Measurements from ENCODE around the gene SPATA32. TPM values are rescaled to one million over a fixed set of nuclear protein-coding genes. Genes with fewer than 3 reads are reported as not detected.

The SPATA32 gene
- total RNA-seq, 1 experiment from 2014 or later = not detected

GRCh38 chr17:45273551-45273957 is 11.7 kb upstream of the SPATA32 start:
- Mint-ChIP-seq H3K36me3 (ENCODE audit: insufficient read depth, unreplicated experiment) (peaks cover 58% of the 10 kb centered on the region), H3K4me3 (ENCODE audit: unreplicated experiment) (no peak overlapping the region), H3K9me3 (ENCODE audit: unreplicated experiment) (no peaks in the 10 kb centered on the region), H3K27me3 (ENCODE audit: insufficient read depth, unreplicated experiment) (no peaks in the 10 kb centered on the region), H3K4me1 (ENCODE audit: insufficient read depth, unreplicated experiment) (peaks cover 9% of the 10 kb centered on the region), H3K27ac (ENCODE audit: low read depth, unreplicated experiment) (no peak overlapping the region)
- DNase-seq (ENCODE audit: unreplicated experiment) = no peak
- intact Hi-C loops (cut with micrococcal nuclease) = no loop called here
- no peak for TF ChIP-seq CTCF (IDR thresholded peaks at IDR 0.05; ENCODE audit: unreplicated experiment)
- ChIA-PET CTCF (interaction anchor here (1.1 to 16.2 kb wide), 3 partner anchors 54 to 118 kb away, joined by 3 to 229 read pairs (median 5); no protein-coding TSS in a partner anchor), POLR2A (no interaction called here)
- BruUV-seq (replicated peaks) = no TSS peak

GRCh38 chr17:45271603-45272002 is 9.7 kb upstream of the SPATA32 start:
- H3K9me3 Mint-ChIP-seq (ENCODE audit: unreplicated experiment) = no peaks in the 10 kb centered on the region
- DNase-seq (ENCODE audit: unreplicated experiment) = no peak
- H3K36me3 Mint-ChIP-seq (ENCODE audit: insufficient read depth, unreplicated experiment) = peaks cover 60% of the 10 kb centered on the region
- no peak overlapping the region for H3K27ac Mint-ChIP-seq (ENCODE audit: low read depth, unreplicated experiment)
- no peaks in the 10 kb centered on the region for H3K4me1 Mint-ChIP-seq (ENCODE audit: insufficient read depth, unreplicated experiment)
- BruUV-seq (replicated peaks) = no TSS peak
- no peak overlapping the region for H3K4me3 Mint-ChIP-seq (ENCODE audit: unreplicated experiment)
- CTCF ChIA-PET = interaction anchor here (0.7 to 16.2 kb wide), 6 partner anchors 74 to 139 kb away, joined by 3 to 229 read pairs (median 3); partner anchors contain the start of gene ACBD4
- POLR2A ChIA-PET = no interaction called here
- intact Hi-C loops (cut with micrococcal nuclease) = no loop called here
- H3K27me3 Mint-ChIP-seq (ENCODE audit: insufficient read depth, unreplicated experiment) = no peaks in the 10 kb centered on the region
- no peak for TF ChIP-seq CTCF (IDR thresholded peaks at IDR 0.05; ENCODE audit: unreplicated experiment)

- Mint-ChIP-seq H3K4me1 (ENCODE audit: insufficient read depth, unreplicated experiment) (no peaks in the 10 kb centered on the region), H3K36me3 (ENCODE audit: insufficient read depth, unreplicated experiment) (peaks cover 60% of the 10 kb centered on the region), H3K9me3 (ENCODE audit: unreplicated experiment) (no peaks in the 10 kb centered on the region), H3K27me3 (ENCODE audit: insufficient read depth, unreplicated experiment) (no peaks in the 10 kb centered on the region), H3K4me3 (ENCODE audit: unreplicated experiment) (no peak overlapping the region), H3K27ac (ENCODE audit: low read depth, unreplicated experiment) (no peak overlapping the region)
- peak; percentile 50 for TF ChIP-seq CTCF (IDR thresholded peaks at IDR 0.05; ENCODE audit: unreplicated experiment)
- intact Hi-C loops (cut with micrococcal nuclease) = no loop called here
- no peak for DNase-seq (ENCODE audit: unreplicated experiment)
- CTCF ChIA-PET = interaction anchor here (0.6 to 16.2 kb wide), 8 partner anchors 13 to 1732 kb away, joined by 3 to 229 read pairs (median 3); partner anchors contain the start of gene ACBD4
- no TSS peak for BruUV-seq (replicated peaks)
- POLR2A ChIA-PET = no interaction called here
Measured at GRCh38 chr17:45270828-45271418, 9.0 kb upstream of the SPATA32 start.

DNA sequence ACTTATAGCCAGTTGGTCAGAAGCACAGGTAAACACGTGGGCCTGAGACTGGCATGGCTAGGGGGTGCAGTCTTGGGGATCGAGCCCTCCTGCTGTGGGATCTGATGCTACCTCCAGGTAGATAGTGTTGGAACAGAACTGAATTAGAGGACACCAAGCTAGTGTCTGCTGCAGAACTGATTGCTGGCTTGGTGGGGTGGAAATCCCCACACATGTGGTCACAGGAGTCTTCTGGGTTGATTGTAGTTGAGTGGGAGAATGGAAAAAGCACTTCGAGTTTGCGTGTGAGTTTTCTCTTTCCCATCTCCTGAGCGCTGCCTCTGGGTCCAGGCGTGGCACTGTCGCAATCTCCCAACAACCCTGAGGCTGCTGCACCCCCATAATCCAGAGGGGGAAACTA is 8.0 kb upstream of the SPATA32 start:
- intact Hi-C loops (cut with micrococcal nuclease) = no loop called here
- Mint-ChIP-seq H3K27ac (ENCODE audit: low read depth, unreplicated experiment) (no peak overlapping the region), H3K4me1 (ENCODE audit: insufficient read depth, unreplicated experiment) (no peaks in the 10 kb centered on the region), H3K4me3 (ENCODE audit: unreplicated experiment) (no peak overlapping the region), H3K27me3 (ENCODE audit: insufficient read depth, unreplicated experiment) (no peaks in the 10 kb centered on the region), H3K9me3 (ENCODE audit: unreplicated experiment) (no peaks in the 10 kb centered on the region), H3K36me3 (ENCODE audit: insufficient read depth, unreplicated experiment) (peaks cover 61% of the 10 kb centered on the region)
- BruUV-seq (replicated peaks) = no TSS peak
- CTCF ChIA-PET = interaction anchor here (1.4 to 16.2 kb wide), 3 partner anchors 7 to 121 kb away, joined by 4 to 229 read pairs (median 23); no protein-coding TSS in a partner anchor
- POLR2A ChIA-PET = interaction anchor here (0.6 to 0.7 kb wide), 2 partner anchors 12 to 134 kb away, joined by 3 read pairs; partner anchors contain the start of gene ACBD4
- DNase-seq (ENCODE audit: unreplicated experiment) = no peak
- no peak for TF ChIP-seq CTCF (IDR thresholded peaks at IDR 0.05; ENCODE audit: unreplicated experiment)

Measured in MCF 10A (cell line).